Right lobe of liver (tissue), 6 donors: ENCODE results near the gene GPR119. TPM values are rescaled to one million over a fixed set of nuclear protein-coding genes. Genes with fewer than 3 reads are reported as not detected.
A peak's percentile ranks its signal among the peaks of the same experiment; 100 is the strongest.
"Not testable (repeated sequence)": the region's sequence is repeated elsewhere in the genome, so short reads cannot be mapped to it uniquely, and the experiment has no call there.

Experiments used
- ATAC-seq, 4 donors: fragments of 200-7000 bp; cut with Tn5 transposase; one replicate each; pipeline ENCODE4 v1.9.1; 2020; ENCODE audit warnings: mild to moderate bottlenecking in 4 of 4, moderate library complexity in 4 of 4
- DNase-seq, 3 donors: peaks; one replicate each; pipeline ENCODE4 v3.0.0-alpha.2; 2020
- H3K27ac ChIP-seq, 3 donors: fragments of 200-600 bp; one replicate each; pipeline ENCODE4 v1.8.0; 2022
- H3K27me3 ChIP-seq, 2 donors: fragments of 200-600 bp; one replicate each; pipeline ENCODE4 v1.8.0; 2022
- H3K36me3 ChIP-seq, 4 donors: fragments of 200-600 bp; sonication (generic) in 1 of 4; one replicate each; pipeline versions ENCODE4 v1.5.1 to v1.8.0; 2017 to 2022; ENCODE audit warnings: control low read depth in 1 of 4
- H3K4me1 ChIP-seq, 4 donors: fragments of 200-600 bp; sonication (generic) in 1 of 4; one replicate each; pipeline versions ENCODE4 v1.5.1 to v1.8.0; 2017 to 2022; ENCODE audit warnings: control low read depth in 1 of 4
- H3K4me3 ChIP-seq, 3 donors: fragments of 200-600 bp; one replicate each; pipeline ENCODE4 v1.8.0; 2022
- H3K9me3 ChIP-seq, 4 donors: fragments of 200-600 bp; sonication (generic) in 1 of 4; one replicate each; pipeline versions ENCODE4 v1.5.1 to v1.8.0; 2017 to 2022; ENCODE audit warnings: control low read depth in 1 of 4
- POLR2A ChIP-seq: fragments of 450-650 bp; IDR thresholded peaks from one replicate; pipeline ENCODE4 v1.6.1; 2017; ENCODE audit warnings: antibody characterized with exemption, mild to moderate bottlenecking
- WGBS: methylation state at CpG from one replicate; pipeline ENCODE4 v1.1.6; 2018; ENCODE audit warnings: low coverage, low lambda C conversion rate; ENCODE audit not compliant: insufficient coverage; ENCODE audit errors: missing lambda C conversion rate; 5-methylcytosine and 5-hydroxymethylcytosine counted together
- intact Hi-C, 2 donors: fragments of 100-400 bp; cut with DNase I; formaldehyde crosslinking; loops; one replicate each; pipeline versions ENCODE4 v1.11.2 to v1.14.1; 2022
- total RNA-seq, 6 experiments: library from RNA; depleted of rRNA in 2 of 6; stranded (reverse); fragments of >200 nt in 2 of 6; fragmentation: NEBNext Ultra II Directional in 3 of 6; extraction: Animal tissue kit (Norgen Biotek cat#: 25700) in 3 of 6; gene quantifications; one replicate each; pipeline versions ENCODE4 v1.1.0 to v1.2.4, GENCODE V29; 2016 to 2023
- TF ChIP-seq, protein P1 (sequence below), 4 donors: fragments of 200-600 bp in 3 of 4; fragments of 450-650 bp in 1 of 4; IDR thresholded peaks; one replicate each; pipeline versions ENCODE4 v1.5.1 to v1.8.0; 2016 to 2022; ENCODE audit warnings: antibody characterized with exemption in 4 of 4, mild to moderate bottlenecking in 2 of 4
- donor health status: DM: no; HTN: yes; CAD: no.
- donor health status: DM: no; HTN: no; CAD: no.
- donor health status: DM: no; HTN: no; CAD: no.
- donor health status: DM: no; HTN: yes; CAD: no.
- donor health status: DM: no; HTN: yes; CAD: no.

GPR119 gene
- total RNA-seq, 6 experiments from 2014 or later = not detected

- H3K4me3 ChIP-seq = no peak overlapping the region
- TF ChIP-seq POLR2A = no peak
- TF ChIP-seq, protein P1, sequence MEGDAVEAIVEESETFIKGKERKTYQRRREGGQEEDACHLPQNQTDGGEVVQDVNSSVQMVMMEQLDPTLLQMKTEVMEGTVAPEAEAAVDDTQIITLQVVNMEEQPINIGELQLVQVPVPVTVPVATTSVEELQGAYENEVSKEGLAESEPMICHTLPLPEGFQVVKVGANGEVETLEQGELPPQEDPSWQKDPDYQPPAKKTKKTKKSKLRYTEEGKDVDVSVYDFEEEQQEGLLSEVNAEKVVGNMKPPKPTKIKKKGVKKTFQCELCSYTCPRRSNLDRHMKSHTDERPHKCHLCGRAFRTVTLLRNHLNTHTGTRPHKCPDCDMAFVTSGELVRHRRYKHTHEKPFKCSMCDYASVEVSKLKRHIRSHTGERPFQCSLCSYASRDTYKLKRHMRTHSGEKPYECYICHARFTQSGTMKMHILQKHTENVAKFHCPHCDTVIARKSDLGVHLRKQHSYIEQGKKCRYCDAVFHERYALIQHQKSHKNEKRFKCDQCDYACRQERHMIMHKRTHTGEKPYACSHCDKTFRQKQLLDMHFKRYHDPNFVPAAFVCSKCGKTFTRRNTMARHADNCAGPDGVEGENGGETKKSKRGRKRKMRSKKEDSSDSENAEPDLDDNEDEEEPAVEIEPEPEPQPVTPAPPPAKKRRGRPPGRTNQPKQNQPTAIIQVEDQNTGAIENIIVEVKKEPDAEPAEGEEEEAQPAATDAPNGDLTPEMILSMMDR (IDR thresholded peaks at IDR 0.05) = no peak
- intact Hi-C loops = no loop called here
- DNase-seq (no peak), ATAC-seq (no peak)
- 44% methylated on average over 1 of the region's 1 CpG for WGBS
- no peaks in the 10 kb centered on the region for H3K27me3 ChIP-seq
- no peak overlapping the region for H3K27ac ChIP-seq
- peaks cover 0 to 3% (median 0%) of the 10 kb centered on the region in 4 donors for H3K36me3 ChIP-seq
- H3K9me3 ChIP-seq = no peaks in the 10 kb centered on the region
- H3K4me1 ChIP-seq = no peaks in the 10 kb centered on the region
Observed at GRCh38 chrX:130347321-130347720, 38.2 kb downstream of the GPR119 start.

DNA sequence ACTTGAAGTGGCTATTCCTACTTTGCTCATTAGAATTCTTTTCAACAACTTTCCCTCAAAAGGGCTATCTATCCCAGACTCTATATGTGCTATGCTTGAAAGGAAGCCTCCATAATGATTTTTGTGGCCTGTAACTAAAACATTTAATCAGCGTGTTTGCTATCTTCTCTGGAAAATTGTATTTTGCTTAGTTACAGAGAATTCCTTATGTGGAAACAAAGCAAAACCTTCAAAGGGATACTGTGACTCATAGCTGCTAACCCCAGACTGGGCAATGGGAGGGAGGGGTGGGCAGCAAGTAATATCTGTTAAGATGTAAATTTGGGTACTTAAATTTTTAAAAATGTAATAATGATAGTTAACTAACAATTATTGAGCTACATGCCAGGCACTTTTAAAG is 42.1 kb downstream of the GPR119 start:
- DNase-seq = no peak
- Histone ChIP-seq H3K9me3 (no peaks in the 10 kb centered on the region), H3K36me3 (no peaks in the 10 kb centered on the region), H3K4me1 (no peaks in the 10 kb centered on the region), H3K27ac (no peak overlapping the region), H3K4me3 (no peak overlapping the region), H3K27me3 (no peaks in the 10 kb centered on the region)
- WGBS = 78% methylated on average over 1 of the region's 1 CpG
- TF ChIP-seq POLR2A = no peak
- TF ChIP-seq, protein P1 (IDR thresholded peaks at IDR 0.05) = no peak
- ATAC-seq = no peak
- intact Hi-C loops = no loop called here

DNA sequence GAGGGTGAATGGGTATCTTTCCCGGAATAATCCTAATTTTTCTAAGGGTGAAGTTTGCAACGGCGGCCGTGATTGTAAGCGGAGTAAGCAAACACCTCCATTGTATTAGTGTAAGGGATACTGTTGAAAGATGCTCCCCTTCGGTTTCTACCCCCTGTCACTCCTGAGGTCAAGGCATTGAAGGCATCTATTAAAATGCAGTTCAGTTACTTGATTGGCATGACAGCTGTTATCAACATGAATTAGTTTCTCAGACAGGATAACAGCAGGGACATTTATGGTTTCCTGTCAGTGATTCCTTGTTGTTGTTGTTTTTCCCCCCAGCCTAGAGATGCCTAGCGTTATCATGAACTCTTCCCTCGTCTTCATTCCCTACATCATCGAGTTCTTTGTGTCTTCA is 45.2 kb downstream of the GPR119 start:
- DNase-seq (no peak), ATAC-seq (peak in 2 of 4 donors; percentile 7 to 10)
- 32% methylated on average over 7 of the region's 9 CpGs for WGBS
- H3K27ac ChIP-seq = no peak overlapping the region
- no peaks in the 10 kb centered on the region for H3K27me3 ChIP-seq
- H3K4me3 ChIP-seq = peak overlapping the region; percentile 52 to 62 (median 60)
- intact Hi-C loops = no loop called here
- TF ChIP-seq, protein P1 (IDR thresholded peaks at IDR 0.05) = no peak
- no peak for TF ChIP-seq POLR2A
- no peaks in the 10 kb centered on the region for H3K9me3 ChIP-seq
- H3K36me3 ChIP-seq = no peaks in the 10 kb centered on the region
- no peaks in the 10 kb centered on the region for H3K4me1 ChIP-seq

- no peaks in the 10 kb centered on the region for H3K4me1 ChIP-seq
- no peaks in the 10 kb centered on the region for H3K9me3 ChIP-seq
- intact Hi-C loops = no loop called here
- peak within 1 kb of the TSS; percentile 52 to 62 (median 60) for H3K4me3 ChIP-seq
- DNase-seq (peak; percentile 76 to 83 (median 78)), ATAC-seq (peak; percentile 95 to 99 (median 98))
- H3K27ac ChIP-seq = no peak within 1 kb of the TSS
- H3K36me3 ChIP-seq = no peaks in the 10 kb centered on the region
- H3K27me3 ChIP-seq = no peaks in the 10 kb centered on the region
- 27% methylated on average over 38 of the region's 55 CpGs for WGBS
- TF ChIP-seq, protein P1 (IDR thresholded peaks at IDR 0.05) = no peak
- TF ChIP-seq POLR2A = peak; percentile 28
Observed at GRCh38 chrX:130339408-130340222, 45.9 kb downstream of the GPR119 start, which contains the start of gene SLC25A14. Gene SLC25A14, plus strand, starts transcription at chrX:130339919. Its CDS starts 360 bp downstream, at chrX:130340279.

GRCh38 chrX:130338869-130339268 is 46.6 kb downstream of the GPR119 start:
- H3K27ac ChIP-seq, intact Hi-C loops, H3K9me3 ChIP-seq: not testable (repeated sequence)

More at GRCh38 chrX:130338869-130339268, 46.6 kb downstream of the GPR119 start:
- not testable (repeated sequence) for H3K36me3 ChIP-seq, ATAC-seq, DNase-seq, H3K4me1 ChIP-seq, H3K27me3 ChIP-seq
- WGBS = 59% methylated on average over 8 of the region's 8 CpGs
- H3K4me3 ChIP-seq = peak overlapping the region in 1 of 3 donors; percentile 62
